ENCODE measurements around the gene IGSF1.

IGSF1 gene, protein sequence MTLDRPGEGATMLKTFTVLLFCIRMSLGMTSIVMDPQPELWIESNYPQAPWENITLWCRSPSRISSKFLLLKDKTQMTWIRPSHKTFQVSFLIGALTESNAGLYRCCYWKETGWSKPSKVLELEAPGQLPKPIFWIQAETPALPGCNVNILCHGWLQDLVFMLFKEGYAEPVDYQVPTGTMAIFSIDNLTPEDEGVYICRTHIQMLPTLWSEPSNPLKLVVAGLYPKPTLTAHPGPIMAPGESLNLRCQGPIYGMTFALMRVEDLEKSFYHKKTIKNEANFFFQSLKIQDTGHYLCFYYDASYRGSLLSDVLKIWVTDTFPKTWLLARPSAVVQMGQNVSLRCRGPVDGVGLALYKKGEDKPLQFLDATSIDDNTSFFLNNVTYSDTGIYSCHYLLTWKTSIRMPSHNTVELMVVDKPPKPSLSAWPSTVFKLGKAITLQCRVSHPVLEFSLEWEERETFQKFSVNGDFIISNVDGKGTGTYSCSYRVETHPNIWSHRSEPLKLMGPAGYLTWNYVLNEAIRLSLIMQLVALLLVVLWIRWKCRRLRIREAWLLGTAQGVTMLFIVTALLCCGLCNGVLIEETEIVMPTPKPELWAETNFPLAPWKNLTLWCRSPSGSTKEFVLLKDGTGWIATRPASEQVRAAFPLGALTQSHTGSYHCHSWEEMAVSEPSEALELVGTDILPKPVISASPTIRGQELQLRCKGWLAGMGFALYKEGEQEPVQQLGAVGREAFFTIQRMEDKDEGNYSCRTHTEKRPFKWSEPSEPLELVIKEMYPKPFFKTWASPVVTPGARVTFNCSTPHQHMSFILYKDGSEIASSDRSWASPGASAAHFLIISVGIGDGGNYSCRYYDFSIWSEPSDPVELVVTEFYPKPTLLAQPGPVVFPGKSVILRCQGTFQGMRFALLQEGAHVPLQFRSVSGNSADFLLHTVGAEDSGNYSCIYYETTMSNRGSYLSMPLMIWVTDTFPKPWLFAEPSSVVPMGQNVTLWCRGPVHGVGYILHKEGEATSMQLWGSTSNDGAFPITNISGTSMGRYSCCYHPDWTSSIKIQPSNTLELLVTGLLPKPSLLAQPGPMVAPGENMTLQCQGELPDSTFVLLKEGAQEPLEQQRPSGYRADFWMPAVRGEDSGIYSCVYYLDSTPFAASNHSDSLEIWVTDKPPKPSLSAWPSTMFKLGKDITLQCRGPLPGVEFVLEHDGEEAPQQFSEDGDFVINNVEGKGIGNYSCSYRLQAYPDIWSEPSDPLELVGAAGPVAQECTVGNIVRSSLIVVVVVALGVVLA (N-terminal part only)

GRCh38 chrX:131288738-131289511 is at the start of gene IGSF1:
Gene IGSF1 (minus strand): TSS chrX:131289306. CDS start chrX:131286674, 2,632 bp downstream.
- FAIRE-seq (no peak), DNase-seq (ENCODE audit: low spot score) (no peak)

- DNase-seq (ENCODE audit: low spot score) (no peak), FAIRE-seq (no peak)
These were observed 43.2 kb upstream of the IGSF1 start for GRCh38 chrX:131332331-131332730.

DNA sequence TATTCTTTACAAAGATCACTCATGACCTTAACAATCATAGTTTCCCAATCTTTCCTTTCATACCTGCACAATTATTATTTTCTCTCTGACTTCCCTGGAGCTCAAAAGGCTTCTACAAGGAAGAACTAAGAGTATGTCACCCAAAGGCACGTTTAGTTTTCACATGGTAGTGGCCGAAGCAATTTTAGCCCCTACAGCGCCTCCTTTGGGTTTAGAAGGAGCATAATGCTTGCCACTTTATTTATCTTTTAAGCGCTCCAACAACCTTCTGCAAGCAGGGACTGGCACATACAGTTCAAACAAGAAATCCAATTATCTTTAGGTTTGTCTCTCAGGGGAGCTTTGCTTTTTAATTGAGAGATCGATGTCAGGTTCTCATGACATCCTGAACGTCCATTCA is 42.0 kb upstream of the IGSF1 start:
- FAIRE-seq (no peak), DNase-seq (ENCODE audit: low spot score) (no peak)

GRCh38 chrX:131330735-131331134 is 41.6 kb upstream of the IGSF1 start:
- FAIRE-seq (no peak), DNase-seq (ENCODE audit: low spot score) (no peak)

DNA sequence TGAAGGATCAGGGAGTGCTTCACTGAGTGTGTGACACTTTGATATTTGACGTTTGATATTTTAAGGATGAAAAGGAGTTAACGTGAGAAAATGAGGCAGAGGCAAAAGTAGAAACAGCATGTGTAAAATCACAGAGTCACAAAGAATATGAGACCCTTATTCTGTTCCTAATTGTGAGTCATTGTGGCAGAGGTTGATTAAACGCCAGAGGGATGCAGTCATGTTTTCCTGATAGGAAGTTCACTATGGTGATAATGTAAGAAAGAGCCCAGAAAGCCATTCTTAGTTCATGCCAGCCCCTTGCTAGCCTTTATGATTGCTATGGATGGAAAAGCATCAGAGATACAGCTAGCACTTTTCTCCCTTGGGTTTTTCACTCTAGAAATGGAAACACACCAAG is 33.5 kb upstream of the IGSF1 start:
- DNase-seq (ENCODE audit: low spot score) (no peak), FAIRE-seq (no peak)

- FAIRE-seq (no peak), DNase-seq (ENCODE audit: low spot score) (no peak)
These were observed 28.2 kb upstream of the IGSF1 start for GRCh38 chrX:131317326-131317725.

GRCh38 chrX:131316260-131316659 is 27.2 kb upstream of the IGSF1 start:
- no peak for FAIRE-seq
- no peak for DNase-seq (ENCODE audit: low spot score)

- no peak for DNase-seq (ENCODE audit: low spot score)
- no peak for FAIRE-seq
These were observed 19.9 kb upstream of the IGSF1 start for GRCh38 chrX:131308980-131309379.

GRCh38 chrX:131306601-131307000 is 17.5 kb upstream of the IGSF1 start:
- DNase-seq (ENCODE audit: low spot score), result no peak
- FAIRE-seq, result no peak

GRCh38 chrX:131305926-131306325 is 16.8 kb upstream of the IGSF1 start:
- no peak for FAIRE-seq
- no peak for DNase-seq (ENCODE audit: low spot score)

- DNase-seq (ENCODE audit: low spot score), result no peak
- no peak for FAIRE-seq
These were observed 13.6 kb upstream of the IGSF1 start for GRCh38 chrX:131302701-131303100.

GRCh38 chrX:131301155-131301554 is 12.0 kb upstream of the IGSF1 start:
- FAIRE-seq, result no peak
- no peak for DNase-seq (ENCODE audit: low spot score)

DNA sequence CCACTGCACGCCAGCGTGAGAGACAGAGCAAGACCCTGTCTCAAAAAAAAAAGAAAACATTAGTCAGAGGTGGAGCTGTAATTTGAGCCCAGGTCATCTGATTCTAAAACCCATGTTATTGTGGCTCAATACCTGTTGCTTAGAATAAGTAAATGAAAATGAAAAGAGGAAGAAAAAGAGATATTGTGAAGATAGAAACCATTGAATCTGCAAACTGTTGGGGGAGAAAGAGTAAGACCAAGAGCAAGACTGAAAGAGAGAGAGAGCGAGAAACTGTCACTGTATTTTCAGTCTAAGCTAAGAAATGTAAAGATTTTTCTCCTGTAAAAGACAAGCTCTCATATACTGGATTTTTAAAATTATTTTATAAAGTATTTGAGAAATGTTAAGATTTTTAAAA is 9.7 kb upstream of the IGSF1 start:
- FAIRE-seq (no peak), DNase-seq (ENCODE audit: low spot score) (no peak)

GRCh38 chrX:131298036-131298435 is 8.9 kb upstream of the IGSF1 start:
- DNase-seq (ENCODE audit: low spot score) (no peak), FAIRE-seq (no peak)

DNA sequence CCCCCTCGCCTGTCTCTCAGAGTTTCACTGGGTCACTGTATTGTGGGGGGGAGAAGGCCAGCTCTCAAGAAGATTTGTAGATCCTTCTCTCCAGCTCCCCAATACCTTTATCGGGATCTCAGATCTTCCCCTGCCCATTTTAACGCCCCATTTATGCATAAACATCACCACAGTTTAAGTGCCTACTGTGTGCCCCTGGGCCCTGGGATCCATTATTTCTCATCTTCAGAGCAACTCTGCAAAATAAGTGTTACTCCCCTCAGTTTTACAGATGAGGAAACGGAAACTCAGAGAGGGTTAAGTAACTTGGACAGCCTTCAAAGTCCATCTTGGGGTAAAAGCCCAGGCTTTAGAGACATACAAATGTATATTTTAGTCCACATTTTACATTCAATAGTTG is 421 bp upstream of the IGSF1 start:
- no peak for DNase-seq (ENCODE audit: low spot score)

GRCh38 chrX:131288188-131288587 is 918 bp downstream of the IGSF1 start:
- FAIRE-seq, result no peak
- DNase-seq (ENCODE audit: low spot score), result no peak

More for the DNA sequence above, 421 bp upstream of the IGSF1 start:
- no peak for FAIRE-seq

GRCh38 chrX:131287560-131288179 is 1.4 kb downstream of the IGSF1 start:
- no peak for FAIRE-seq
- no peak for DNase-seq (ENCODE audit: low spot score)

GRCh38 chrX:131279617-131280016 is 9.5 kb downstream of the IGSF1 start:
- DNase-seq (ENCODE audit: low spot score) (no peak), FAIRE-seq (no peak)

GRCh38 chrX:131279197-131279596 is 9.9 kb downstream of the IGSF1 start:
- FAIRE-seq (no peak), DNase-seq (ENCODE audit: low spot score) (no peak)

DNA sequence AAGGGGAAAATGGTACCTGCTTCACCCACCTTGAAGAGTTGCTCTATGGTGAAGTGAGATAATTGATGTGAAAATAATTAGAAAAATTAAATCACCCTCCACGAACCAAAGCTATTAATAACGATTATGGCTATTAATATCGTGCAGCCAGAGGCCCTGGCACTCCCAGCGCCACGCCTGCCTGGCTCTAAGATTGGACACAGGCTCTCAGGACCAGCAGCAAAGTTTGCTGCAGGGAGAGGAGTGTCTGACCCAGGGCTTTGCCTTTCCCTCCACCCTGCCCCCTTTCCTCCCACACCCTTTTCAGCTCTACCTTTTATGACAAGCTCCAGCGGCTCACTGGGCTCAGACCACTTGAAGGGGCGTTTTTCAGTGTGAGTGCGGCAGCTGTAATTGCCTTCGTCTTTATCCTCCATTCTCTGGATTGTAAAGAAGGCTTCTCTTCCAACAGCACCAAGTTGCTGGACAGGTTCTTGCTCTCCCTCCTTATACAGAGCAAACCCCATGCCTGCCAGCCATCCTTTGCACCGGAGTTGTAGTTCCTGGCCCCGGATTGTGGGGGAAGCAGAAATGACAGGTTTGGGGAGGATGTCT is 11.5 kb downstream of the IGSF1 start:
- DNase-seq (ENCODE audit: low spot score) (no peak), FAIRE-seq (no peak)

Measured in urothelium cell line (cell line).